Astrocyte of the hippocampus (primary cell): ENCODE data around the gene PSMD6.
A peak's percentile ranks its signal among the peaks of the same experiment; 100 is the strongest.

Experiments
- DNase-seq: peaks from one replicate; pipeline ENCODE4 v3.0.0; 2011; ENCODE audit warnings: low read depth, low spot score

The PSMD6 gene

DNA sequence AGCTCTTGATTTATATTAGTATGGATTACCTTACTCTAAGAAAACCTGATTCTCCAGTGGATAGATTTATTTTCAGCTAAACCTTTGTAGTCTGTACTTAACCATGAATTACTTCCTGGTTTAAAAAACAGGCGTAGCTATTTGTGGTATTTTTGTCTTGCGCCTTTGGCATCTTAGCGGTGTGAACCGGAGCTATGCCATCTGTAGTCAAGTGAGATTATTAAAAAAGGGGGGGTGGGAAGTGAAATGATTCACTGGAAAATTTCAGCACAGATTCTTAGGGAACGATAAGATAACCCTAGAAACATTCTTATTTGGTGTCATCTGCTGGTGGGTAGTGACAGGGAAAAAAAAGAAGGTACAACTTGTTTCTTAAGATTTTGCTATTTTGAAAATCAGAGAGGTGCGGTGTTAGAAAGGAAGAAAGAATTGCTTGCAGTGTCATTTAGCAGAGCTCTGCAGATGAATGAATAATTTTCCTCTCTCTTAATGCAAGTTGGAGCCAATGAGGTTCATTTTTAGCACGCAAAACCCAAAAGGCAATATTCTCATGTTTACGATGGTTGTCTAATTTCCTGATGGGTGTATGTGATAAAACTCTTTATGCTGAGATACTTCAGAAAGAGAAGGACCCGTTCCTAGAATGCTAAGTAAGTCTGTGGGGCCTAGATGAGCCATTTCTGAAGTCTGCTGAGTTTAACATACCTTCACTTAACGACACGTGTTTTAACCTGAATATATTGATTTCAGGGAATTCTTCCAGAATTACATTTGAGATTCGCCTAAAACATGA, 44.0 kb downstream of the PSMD6 start:
- DNase-seq, result no peak

DNA sequence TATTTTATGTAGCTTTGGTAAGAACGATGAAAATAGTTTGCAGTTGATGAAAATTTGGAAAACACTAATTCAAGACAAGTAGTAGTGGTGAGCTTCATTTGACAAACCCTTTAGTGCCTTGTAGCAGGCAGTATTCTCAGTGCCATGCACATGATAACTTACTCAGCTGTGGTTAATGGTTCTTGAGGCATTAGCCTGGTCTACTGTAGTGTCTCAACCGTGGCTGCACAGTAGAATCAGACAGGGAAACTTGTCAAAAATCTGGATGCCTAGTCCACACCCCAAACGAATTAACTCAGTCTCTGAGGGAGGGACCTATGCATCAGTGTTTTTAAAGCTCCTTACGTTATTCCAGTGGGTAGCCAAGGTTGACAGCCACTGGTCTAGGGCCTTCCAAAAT, 45.4 kb downstream of the PSMD6 start:
- DNase-seq, result no peak

DNA sequence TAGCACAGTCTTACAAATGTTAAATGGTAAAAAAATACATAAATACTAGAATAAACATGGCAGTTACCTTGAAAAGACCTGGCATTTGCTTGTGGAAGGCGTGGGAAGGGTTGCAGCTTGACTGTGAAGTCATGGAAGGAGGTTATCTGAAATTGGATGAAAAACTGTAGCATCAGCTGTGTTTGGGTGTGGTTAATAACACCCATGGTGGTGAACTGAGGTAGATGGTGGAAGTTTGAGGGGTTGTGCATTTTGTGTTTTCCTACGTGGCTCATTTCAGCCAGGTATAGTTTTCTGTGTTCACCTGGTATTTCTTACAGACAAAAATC, 46.5 kb downstream of the PSMD6 start:
- DNase-seq, result no peak

DNA sequence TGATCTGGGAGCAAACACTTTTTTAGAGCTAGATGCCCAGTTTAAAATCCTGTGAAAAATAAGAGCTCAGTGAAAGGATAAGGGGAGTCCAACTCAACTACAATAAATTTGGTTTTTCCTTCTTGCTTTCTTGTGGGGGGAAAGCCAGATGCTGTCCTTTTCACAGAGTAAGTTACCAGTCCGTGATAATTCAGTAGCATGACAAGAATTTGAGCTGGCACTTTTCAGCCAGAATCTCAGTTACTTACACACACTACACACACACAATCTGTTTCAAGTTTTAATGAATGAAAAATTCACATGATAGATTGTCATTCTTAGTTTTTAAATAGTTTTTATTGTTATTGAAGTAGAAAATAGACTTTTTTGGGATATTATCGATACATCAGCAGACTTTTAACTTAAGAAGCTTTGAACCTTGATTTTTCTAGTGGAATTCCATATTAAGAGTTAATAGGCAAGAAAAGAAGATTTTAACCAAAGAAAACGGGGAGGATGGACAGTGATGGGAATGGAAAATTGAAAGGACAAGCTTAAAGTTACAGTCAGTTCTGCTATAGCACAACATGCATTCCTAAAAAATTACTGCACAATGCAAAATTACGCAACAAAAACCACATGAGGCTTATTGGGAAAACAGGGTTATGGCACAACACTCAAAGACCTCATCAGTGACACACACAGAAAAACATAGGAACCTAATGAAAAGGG, 47.0 kb downstream of the PSMD6 start:
- peak; percentile 68 for DNase-seq

DNA sequence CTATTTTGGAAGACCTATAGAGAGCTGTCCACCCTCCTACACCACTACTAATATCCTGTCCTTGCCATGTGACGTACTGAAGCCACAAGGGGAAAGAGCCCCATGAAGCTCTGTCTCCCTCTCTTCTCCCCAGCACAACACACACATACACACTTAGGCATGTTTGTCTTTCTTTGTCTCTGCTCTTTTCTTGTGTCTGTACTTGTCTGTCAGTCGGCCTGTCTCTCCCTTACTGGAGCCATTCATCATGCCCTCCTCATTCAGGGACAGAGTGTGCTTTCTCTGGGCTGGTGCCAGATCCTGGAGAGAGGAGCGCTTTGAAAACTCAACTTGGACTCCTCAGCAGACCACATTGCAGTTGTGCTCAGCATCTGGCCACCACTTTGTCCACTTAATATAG, 47.6 kb downstream of the PSMD6 start:
- DNase-seq, result peak; percentile 65

DNA sequence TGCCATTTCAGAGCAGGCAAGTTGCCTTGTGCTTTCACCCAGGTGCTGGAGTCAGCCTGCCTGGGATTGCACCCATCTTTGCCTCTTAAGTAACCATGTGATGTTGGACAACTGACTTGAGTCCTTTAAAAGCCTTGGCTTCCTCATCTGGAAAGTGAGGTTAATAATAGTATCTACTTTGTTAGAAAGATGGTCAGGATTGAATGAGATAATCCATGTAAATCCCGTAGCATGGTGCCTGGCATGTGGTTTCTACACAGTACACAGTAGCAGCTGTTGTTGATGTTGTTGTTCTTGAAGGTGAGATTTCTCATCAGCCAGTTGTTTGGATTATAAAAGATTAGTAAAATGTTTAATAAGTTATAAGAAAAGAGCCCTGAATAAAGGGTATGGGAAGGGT, 48.8 kb downstream of the PSMD6 start:
- DNase-seq, result no peak

DNA sequence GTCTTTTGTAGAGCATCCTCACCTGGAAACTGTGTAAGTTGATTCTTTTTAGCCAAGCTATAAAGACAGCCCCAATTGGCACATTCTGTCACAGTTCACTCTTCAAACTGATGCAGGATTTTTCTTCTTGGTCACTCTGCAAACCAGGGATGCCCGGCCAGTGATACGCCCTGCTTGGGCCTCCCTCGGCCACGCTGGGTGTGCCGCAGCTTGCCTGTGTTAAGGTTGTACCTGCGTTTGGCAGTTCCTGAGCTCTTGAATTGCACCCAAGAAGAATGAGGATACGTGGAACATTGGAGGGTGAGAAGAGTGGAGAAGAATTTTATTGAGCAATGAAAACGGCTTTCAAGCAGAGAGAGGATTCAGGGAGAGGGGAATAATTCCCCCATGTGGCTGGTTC, 49.9 kb downstream of the PSMD6 start:
- DNase-seq, result no peak

DNA sequence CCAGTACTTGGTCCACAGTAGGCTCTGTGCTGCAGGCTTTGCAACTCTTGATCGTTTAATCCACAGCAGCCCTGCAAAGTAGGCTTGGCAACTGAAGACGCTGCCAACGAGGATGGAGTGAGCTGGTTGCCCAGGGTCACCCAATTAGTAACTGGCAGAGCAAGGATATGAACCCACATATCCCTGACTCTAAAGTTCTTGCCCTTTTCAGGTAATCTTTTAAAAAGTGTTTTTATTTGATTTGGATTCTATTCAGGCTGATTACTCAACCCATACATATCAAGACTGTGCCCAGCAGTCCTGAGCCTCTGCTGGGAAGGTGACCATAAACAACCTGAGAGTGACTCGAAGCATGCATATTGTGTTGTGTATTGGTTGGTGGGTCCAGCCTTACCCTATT, 50.3 kb downstream of the PSMD6 start:
- DNase-seq, result no peak

DNA sequence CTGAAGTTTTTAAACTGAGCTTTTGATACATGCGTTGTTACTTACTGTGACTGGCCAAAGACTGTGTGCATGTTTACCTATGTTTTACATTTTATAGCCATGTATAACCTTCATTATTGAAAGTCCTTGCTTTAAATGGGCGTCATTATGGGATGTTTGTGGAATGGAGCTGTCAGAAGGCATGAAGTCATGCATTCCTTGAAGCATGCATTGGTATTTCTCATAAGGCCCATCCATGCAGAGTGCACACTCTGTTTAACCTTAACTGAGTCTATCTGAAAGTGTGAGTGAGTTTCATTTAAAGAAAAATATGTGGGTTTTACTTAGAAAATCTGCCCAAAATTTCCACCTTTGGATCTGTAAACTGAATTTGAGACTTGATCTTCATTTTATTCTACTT, 51.1 kb downstream of the PSMD6 start:
- DNase-seq, result peak; percentile 77

DNA sequence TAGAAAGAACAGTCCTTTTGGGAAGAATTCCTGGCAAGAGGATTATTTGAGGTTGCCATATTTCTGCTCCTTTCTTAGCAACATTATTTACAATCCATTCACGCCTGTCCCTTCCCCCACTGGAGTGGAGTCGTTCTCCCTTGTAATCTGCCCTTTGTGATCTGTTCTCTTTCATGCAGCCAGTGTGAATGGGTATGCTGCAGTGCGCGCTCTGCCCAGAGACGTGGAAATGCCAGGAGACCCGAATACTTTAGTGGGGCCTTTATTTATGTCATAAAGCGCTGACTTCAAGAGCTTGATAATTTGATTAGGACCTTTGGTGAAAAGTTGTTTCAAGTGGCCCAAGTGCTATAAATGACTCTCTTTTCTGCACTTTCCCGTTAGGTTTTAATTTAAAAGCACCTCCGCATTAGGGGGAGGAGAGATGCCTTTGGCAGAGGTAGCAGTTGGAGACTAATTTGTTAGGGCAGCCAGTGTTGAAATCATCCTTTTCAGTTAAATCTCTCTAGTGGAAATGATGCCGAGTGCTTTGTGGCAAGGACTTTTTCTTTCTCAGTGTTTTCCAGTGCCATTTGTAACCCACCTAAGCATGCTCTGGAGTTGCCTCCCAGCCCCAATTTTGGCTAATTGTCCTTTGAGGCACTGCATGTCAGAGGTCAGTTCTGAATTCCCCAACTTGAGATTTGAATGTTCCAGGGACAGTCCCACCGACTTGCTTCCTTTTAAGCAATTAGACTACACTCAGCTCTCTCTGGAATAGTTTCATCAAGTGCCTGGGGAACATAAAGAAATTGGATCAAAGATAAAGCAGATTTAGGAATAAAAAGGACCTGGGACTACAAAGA, 52.4 kb downstream of the PSMD6 start:
- DNase-seq, result no peak

DNA sequence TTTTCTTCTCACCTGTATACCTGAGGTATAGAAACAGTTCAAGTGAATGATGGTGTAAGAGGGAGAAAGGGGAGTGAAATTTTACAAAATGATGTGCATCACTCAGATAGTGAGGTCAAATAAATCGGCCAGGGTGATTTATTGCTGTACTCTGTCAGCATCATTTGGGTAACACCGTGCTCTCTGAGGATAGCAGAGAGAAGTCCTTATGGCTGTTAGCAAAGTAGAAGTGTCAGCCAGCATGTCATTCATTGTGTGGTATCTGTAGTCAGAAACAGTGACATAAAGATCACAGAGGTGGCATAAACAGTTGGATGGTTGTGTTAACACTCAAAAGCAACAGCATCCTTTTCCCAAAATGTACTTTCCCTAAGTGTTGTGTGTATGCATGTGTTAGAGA, 53.4 kb downstream of the PSMD6 start:
- no peak for DNase-seq

DNA sequence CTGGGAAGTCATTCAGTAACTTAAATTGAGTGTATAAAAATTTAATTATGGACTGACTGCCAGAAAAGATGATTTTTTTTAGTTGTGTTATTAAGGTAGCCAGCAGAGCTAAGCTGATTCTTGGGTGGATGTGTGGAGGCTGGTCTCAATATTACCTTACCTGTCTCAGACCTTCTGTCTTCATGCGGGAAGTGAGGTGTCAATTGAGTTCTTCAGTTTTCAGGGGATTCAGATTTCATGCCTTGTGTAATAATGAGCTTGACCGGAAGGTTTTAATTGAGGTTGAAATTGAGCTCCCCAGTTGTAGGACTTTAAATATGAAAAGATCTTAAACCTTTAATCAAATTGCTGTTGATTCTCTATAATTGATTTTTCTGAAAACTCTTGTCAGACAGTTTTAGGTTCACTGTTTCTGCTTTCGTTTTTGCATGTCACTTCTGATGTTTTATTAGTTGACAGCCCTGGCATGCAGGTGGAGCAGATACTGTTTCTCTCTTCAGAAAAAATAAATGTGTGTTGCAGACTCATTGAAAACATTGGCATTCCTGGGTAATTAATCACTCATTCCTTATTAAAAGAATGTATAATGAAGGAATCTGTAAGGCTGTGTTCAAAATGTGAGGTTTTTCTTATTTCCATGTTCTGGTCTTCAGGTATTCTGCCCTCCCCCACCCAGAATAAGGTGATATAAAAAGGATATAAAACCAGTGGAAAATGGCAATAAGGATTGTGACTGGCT, 54.5 kb downstream of the PSMD6 start:
- no peak for DNase-seq

DNA sequence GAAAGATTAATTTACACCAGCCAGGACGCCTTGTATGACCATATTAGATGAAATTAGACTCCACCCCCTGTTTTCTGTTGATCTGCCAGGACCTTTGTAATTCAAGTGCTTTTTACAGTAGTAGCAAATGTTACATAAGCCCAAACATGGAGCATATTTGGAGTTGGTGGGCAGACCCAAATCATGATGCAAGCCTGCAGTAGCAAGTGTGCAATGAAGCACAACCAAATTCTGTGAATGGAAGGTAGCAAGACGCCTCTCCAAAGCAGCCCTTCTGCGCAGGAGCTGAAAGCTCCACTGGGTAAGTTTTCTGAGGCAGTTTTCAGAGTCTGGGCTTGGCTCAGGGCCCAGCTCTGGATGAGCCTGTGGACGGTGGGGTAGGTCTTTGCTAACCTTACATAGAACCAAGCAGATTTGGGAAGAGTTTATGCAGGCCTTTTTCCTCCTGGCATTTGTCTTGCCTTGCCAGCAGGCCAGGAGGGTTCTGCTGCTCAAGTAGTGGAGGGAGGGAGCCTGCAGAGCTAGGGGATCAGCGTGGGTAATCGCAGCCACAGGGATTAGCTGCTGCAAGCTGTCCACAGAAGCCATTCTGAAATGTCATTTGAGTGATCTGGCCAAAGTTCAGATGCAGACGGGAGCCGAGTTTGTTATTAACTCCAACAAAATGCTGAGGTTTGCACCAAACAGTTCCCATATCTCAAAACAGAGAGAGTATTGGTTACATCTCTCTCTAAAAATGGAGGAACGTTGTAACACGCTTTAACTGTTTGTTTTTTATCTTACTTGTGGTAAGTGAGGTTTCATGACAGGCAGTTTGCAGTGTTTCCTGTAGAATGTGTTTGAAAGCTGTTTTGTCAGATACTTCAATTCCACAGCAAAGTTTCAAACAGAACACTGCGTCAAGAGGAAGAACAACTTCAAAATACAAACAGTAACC, 55.4 kb downstream of the PSMD6 start:
- DNase-seq, result peak; percentile 70

DNA sequence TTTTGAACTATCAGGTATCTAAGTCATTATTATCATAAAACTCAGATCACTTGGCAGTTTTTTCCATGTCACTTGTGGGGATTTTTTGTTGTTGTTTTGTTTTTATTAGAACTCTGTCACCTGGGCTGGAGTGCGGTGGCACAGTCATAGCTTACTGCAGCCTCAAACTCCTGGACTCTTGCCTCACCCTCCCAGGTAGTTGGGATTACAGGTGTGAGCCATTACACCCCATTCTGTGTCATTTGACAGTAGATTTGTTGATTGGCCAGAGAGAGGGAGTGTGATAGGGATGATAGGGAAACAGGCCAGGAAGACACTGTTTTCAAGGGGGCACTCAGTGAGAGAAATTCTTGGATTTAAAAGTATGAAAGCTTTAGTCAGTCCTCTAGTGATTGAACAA, 56.4 kb downstream of the PSMD6 start:
- no peak for DNase-seq

DNA sequence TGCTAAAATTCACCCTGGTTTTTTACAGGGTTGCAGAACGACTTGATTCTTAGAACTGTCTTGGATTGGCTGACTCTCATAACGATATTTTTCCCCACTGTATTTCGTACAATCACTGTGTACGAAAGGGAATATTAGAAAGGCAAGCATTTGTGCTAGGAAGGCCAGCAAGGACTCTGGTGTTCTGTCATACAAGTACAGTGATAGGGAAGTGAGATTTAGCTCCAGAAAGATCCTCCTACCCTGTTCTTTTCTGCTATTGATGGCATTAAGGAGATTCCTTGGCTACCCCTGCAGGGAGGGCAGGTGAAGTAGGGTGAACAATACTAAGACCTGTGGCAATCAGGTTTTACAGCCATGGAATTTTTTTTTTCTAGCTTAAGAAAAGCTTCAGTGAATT, 57.3 kb downstream of the PSMD6 start:
- DNase-seq, result no peak

DNA sequence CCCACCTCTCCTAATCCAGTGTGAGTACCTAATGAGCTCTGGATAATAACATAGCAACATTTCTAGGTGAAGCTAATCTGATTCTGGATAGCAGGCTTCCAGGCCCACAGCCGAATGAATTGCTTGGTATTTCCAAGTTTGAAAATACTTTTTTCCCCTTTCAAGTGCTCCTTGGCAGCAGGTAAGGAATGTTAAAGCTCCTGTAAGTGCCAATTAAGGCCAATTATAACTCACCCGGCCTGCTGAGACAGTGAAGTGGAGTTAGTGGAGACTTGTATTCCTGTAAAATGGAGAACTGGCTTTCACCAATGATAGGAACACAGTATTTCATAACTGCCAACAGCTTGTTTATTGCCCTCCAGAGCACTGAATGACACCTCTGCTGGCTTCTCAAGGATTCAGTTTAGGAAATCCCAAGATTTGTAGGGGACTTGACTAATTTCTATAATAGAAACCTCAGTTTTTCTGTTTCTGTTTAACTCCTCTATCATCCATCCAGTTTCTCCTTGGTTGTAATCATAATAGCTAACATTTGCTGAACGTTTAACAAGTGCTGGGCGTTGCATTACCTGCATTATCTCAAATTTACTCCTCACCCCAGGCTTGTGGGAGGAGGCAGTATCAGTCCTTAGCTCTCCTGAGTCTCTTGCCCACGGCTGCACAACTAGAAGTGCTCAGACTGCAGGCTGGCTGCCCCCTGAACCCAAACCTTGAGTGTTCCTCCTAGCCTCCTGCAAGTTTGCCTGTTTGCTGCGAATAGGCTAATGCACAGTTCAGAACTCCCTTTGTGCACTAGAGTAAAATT, 58.4 kb downstream of the PSMD6 start:
- DNase-seq, result peak; percentile 63

DNA sequence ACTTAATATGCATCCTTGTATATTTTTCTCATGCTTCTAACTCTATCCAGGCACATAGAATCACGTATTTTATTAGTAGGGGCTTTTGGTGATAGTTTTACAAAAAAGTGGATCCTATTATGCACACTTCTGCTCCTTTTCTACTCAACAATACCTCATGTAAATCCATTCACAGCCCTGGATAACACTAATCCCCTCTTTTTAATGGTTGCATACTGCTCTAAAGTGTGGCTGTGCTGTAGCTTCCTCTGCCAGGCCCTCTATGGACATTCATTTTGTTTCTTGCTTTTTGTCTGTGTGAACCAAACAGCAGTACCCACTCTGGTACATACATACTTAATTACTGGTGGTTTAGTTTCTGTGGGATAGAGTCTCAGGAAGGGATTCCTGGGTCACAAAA, 59.8 kb downstream of the PSMD6 start:
- DNase-seq, result peak; percentile 12

DNA sequence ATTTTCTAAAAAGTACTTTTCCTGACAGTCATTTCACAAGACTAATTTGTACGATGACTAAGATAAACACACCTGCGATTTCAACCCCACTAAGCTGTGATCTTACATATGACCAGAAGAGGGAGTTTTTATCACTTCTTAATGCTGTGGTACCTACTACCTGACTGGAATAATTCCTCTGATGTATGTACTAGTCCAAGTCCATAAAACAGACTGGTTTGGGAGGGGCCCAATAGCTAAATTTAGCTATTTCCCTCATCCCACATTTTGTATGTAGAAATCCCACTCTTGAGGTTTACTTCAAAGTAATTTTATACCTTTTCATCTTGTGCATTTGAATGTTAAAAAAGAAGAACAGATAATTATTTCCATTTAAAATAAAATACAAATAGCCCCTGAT, 61.4 kb downstream of the PSMD6 start:
- no peak for DNase-seq
